ENCODE results near the gene DNAJA4.

Gene DNAJA4

GRCh38 chr15:78264304-78265136 is at the start of gene DNAJA4:
TSS of gene DNAJA4 (plus strand) at chr15:78264562. CDS start at chr15:78264764, 202 bp downstream.
- peak in 43 of 56 donors; percentile 16 to 97 (median 62) for DNase-seq

GRCh38 chr15:78216276-78217104 is 47.9 kb upstream of the DNAJA4 start:
- peak in 38 of 56 donors; percentile 21 to 88 (median 56) for DNase-seq

GRCh38 chr15:78220713-78221112 is 43.6 kb upstream of the DNAJA4 start:
- no peak for DNase-seq

GRCh38 chr15:78222745-78223395 is 41.5 kb upstream of the DNAJA4 start:
- no peak for DNase-seq

GRCh38 chr15:78223396-78224022 is 40.9 kb upstream of the DNAJA4 start:
- DNase-seq: no peak

GRCh38 chr15:78224023-78224411 is 40.3 kb upstream of the DNAJA4 start:
- no peak for DNase-seq

GRCh38 chr15:78225783-78226541 is 38.4 kb upstream of the DNAJA4 start:
- no peak for DNase-seq

- DNase-seq: no peak
These were observed 35.9 kb upstream of the DNAJA4 start for GRCh38 chr15:78228356-78228996.

GRCh38 chr15:78229431-78230406 is 34.6 kb upstream of the DNAJA4 start:
- DNase-seq: no peak

- DNase-seq: no peak
These were observed 31.4 kb upstream of the DNAJA4 start for GRCh38 chr15:78232951-78233350.

- no peak for DNase-seq
These were observed 30.9 kb upstream of the DNAJA4 start for GRCh38 chr15:78233496-78233895.

GRCh38 chr15:78234515-78235040 is 29.8 kb upstream of the DNAJA4 start, which contains the start of gene ACSBG1:
TSS of gene ACSBG1 (minus strand) at chr15:78234565. CDS start at chr15:78234501, 64 bp downstream.
- peak in 13 of 56 donors; percentile 22 to 65 (median 44) for DNase-seq

GRCh38 chr15:78236491-78236890 is 27.9 kb upstream of the DNAJA4 start:
- DNase-seq: no peak

- no peak for DNase-seq
These were observed 27.2 kb upstream of the DNAJA4 start for GRCh38 chr15:78237146-78237545.

GRCh38 chr15:78239811-78240210 is 24.6 kb upstream of the DNAJA4 start:
- no peak for DNase-seq

- DNase-seq: peak in 55 of 56 donors; percentile 24 to 92 (median 69)
These were observed 23.3 kb upstream of the DNAJA4 start for GRCh38 chr15:78241017-78241416.

GRCh38 chr15:78242128-78242527 is 22.2 kb upstream of the DNAJA4 start:
- peak in 6 of 56 donors; percentile 13 to 35 (median 24) for DNase-seq

GRCh38 chr15:78243058-78243457 is 21.3 kb upstream of the DNAJA4 start:
- DNase-seq: no peak

Data from amygdala (tissue), 56 donors.